Keratinocyte (primary cell): ENCODE results near the gene ST8SIA2.

ENCODE experiments used
- EZH2 ChIP-seq: IDR thresholded peaks from one replicate; pipeline ENCODE4 v1.6.1; 2012; ENCODE audit warnings: inconsistent platforms, mild to moderate bottlenecking, low read length, moderate library complexity
- TF ChIP-seq, protein P1 (sequence below), 3 experiments: IDR thresholded peaks in 1 of 3; conservative IDR thresholded peaks in 1 of 3; optimal IDR thresholded peaks in 1 of 3; 2 replicates in 2 of 3; 3 replicates in 1 of 3; pipeline versions ENCODE3 to v1.5.1; 2011; ENCODE audit warnings: low read length in 3 of 3, mild to moderate bottlenecking in 3 of 3, moderate library complexity in 2 of 3, control low read depth in 1 of 3, inconsistent platforms in 1 of 3; ENCODE audit not compliant: insufficient read depth in 2 of 3; ENCODE audit errors: extremely low read depth in 1 of 3

DNA sequence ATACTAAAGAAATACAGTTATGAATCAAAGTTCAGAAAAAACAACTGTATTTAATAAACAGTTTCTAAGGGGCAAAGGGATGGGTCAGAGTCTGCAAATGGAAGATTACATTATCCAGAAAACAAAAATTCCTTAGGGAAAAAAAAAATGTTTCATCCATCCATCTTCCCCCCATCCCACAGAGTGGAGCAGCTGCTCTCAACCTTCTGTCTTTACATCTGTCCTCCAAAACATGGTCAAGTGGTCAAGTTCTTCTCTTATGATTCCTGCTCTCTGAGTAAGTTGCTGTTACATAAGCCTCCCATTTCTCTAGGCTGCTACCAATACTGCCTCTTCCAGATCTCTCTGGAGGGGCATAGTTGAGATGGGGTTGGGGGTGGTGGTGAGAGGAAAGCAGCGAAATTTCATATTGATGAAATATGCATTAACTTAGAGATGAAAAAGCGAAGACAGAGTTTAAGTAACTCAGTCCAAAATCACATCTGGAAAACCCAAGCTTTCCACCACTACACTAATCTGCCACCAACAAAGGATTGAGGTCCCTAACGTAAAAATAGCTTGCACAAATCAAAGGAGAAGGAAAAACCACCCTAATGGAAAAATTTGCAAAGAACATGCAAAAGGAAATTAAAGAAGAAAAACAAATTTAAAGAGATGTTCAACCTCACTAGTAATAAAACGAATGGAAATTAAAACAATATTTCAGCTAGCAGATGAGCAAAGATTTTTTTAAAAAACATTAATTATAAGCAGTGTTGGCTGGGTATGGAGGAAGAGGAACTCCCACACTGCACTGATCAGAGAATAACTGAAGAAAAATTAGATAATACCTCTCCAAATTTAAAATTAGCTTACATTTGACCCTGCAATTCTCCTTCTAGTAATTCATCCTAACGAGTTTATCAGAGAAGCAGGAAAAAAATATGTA lies 109.5 kb downstream of the ST8SIA2 start:
- TF ChIP-seq, protein P1, sequence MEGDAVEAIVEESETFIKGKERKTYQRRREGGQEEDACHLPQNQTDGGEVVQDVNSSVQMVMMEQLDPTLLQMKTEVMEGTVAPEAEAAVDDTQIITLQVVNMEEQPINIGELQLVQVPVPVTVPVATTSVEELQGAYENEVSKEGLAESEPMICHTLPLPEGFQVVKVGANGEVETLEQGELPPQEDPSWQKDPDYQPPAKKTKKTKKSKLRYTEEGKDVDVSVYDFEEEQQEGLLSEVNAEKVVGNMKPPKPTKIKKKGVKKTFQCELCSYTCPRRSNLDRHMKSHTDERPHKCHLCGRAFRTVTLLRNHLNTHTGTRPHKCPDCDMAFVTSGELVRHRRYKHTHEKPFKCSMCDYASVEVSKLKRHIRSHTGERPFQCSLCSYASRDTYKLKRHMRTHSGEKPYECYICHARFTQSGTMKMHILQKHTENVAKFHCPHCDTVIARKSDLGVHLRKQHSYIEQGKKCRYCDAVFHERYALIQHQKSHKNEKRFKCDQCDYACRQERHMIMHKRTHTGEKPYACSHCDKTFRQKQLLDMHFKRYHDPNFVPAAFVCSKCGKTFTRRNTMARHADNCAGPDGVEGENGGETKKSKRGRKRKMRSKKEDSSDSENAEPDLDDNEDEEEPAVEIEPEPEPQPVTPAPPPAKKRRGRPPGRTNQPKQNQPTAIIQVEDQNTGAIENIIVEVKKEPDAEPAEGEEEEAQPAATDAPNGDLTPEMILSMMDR (optimal IDR thresholded peaks at IDR 0.05 in 1 of 3, IDR thresholded peaks at IDR 0.05 in 1 of 3, conservative IDR thresholded peaks at IDR 0.05 in 1 of 3; ENCODE audit: extremely low read depth in 1 of 3, insufficient read depth in 2 of 3, low read length in 3 of 3) = no peak
- TF ChIP-seq EZH2 = no peak
